Skin of body (tissue), 2 donors: Measurements from ENCODE around the gene DLX2. TPM values are rescaled to one million over a fixed set of nuclear protein-coding genes. Genes with fewer than 3 reads are reported as not detected.
A peak's percentile ranks its signal among the peaks of the same experiment; 100 is the strongest.
"Not testable (repeated sequence)": the region's sequence is repeated elsewhere in the genome, so short reads cannot be mapped to it uniquely, and the experiment has no call there.

Experiments
- DNase-seq: peaks from one replicate; lab custom pipeline; 2025; lab: John Stamatoyannopoulos, UW
- total RNA-seq: library from RNA; depleted of rRNA; stranded (reverse); fragments of >200 nt; gene quantifications from one replicate; pipeline ENCODE4 v1.2.3, GENCODE V29; 2014

The DLX2 gene
- 0.99 TPM for total RNA-seq

DNA sequence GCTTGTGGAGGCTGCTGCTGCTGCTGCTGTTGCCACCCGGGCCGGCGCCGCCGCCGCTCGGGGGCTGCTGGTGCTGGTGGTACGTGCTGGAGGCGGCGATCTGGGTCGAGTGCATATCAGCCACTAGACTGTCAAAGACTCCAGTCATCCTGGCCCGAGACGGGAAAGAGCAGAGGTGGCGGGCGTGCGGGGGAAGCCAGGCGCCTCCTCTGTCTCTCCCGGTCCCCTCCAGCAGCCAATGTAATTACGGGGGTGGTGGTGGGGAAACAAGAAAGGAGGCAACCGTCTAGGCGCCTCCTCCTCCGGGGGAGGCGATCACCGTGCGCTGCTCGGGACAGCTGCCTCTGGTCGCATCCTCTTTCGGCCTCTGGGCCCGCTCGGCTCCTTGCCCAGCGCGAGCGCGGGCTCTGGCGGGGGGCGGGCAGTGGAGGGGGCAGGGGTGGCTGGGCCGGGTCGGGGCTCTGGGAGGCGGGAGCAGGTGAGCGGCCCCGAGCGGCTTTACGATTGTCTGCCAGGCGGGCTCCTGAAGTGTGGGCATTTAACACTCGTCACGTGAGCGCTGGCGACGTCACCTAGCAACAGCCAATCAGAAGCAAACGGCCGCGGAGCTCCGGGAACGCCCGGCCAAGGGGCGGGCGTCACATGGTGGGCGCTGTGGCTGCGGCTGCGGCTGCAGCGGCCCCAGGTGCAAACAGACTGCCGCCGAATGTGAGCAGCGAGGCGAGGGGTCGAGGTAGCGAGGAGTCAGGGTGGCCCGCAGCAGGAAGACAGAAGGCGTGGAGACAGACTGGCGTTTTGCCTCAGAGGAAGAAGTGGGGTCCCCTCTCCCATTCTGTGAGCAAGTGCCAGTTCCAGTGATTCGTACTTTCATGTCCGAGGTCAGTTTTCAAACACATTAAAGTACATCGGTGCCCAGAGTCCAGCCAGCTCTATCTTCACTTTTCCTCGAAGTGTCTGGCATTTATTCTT, at the start of gene DLX2:
Gene DLX2, minus strand, starts transcription at position 510 of the 969 bp plus-strand sequence. Its CDS starts 362 bp downstream, at position 148.
- no peak for DNase-seq

DNA sequence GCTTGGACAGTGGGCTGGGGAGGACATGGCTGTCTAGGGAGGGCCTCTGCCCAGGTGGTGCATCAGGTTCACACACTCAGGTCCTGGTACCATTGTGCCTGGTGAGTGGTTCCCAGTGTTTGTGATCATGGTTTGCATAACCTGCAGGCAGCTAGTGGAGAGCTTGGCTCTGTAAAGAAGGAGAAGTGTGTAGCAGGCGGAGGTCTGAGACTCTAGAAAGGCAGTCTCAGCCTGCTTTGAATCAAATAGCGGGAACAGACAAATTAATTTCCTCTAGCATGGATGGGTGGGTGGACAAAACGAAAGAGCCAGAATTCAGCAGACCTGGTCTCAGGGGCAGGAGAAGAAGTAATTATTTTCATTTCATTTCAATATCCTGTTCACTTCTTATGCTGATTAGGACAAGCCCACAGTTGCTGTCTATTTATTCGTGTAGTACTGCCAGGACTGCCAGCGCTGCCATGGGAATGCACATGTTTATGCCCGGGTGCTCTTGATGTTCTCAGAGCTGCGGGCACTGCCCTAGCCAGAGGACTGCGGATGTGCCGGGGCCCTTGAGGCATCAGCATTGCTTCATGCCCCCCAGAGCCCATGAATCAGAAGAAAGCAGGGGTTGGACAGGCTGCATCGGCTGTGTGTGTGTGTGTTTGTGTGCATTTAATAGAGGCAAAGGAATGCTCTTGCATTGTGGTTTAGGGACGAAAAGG, 45.4 kb upstream of the DLX2 start:
- DNase-seq, result no peak

DNA sequence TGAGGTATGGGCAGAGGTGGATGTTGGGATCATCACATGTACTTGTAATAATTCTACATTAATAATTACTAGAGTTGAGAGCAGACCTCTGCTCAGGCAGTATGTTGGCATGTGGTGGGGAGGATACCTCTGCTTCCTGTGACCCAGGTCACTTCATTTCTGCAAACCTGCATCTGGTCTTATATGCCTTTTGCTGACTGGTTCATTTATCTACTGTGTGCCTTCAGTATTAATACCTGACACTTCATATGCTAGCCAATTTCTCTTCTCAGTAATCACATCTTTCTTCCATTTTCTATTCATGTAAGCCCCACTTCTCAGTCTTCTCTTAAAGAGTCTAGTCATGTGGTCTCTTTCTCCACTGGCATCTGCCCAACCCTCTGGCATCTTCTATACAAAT, 41.1 kb upstream of the DLX2 start:
- DNase-seq, result no peak

DNA sequence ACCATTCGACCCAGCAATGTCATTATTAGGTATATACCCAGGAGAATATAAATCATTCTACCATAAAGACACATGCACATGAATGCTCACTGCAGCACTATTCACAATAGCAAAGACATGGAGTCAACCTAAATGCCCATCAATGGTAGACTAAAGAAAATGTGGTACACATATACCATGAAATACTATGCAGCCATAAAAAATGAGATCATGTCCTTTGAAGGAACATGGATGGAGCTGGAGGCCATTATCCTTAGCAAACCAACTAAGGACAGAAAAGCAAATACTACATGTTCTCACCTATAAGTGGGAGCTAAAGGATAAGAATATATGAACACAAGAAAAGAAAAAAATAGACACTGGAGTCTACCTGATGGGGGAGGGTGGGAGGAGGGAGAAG, 36.0 kb upstream of the DLX2 start:
- not testable (repeated sequence) for DNase-seq

GRCh38 chr2:172137943-172138342, 35.2 kb upstream of the DLX2 start:
- DNase-seq, result no peak

GRCh38 chr2:172137109-172137508, 34.4 kb upstream of the DLX2 start:
- DNase-seq, result no peak

DNA sequence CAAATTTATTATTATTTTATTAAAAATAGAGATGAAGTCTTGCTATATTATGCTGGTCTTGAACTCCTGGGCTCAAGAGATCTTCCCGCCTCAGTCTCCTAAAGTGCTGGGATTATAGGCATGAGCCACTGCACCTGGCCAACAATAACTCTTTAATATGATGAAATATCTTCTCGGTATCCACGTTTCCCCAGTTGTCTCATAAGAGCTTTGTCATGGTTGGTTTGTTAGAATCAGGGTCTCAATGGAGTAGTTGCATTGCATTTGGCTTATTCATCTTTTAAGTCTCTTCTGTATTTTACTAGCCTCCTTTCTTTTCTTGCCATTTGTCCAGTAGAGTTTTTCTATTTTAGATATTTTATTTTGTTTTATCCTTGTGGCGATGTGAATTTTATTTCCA, 32.7 kb upstream of the DLX2 start:
- DNase-seq, result no peak

- no peak for DNase-seq
Observed at GRCh38 chr2:172134270-172134669, 31.6 kb upstream of the DLX2 start.

GRCh38 chr2:172131713-172132555, 29.2 kb upstream of the DLX2 start:
- no peak for DNase-seq

GRCh38 chr2:172129404-172129803, 26.7 kb upstream of the DLX2 start:
- DNase-seq, result no peak

GRCh38 chr2:172128484-172128883, 25.8 kb upstream of the DLX2 start:
- DNase-seq, result no peak

DNA sequence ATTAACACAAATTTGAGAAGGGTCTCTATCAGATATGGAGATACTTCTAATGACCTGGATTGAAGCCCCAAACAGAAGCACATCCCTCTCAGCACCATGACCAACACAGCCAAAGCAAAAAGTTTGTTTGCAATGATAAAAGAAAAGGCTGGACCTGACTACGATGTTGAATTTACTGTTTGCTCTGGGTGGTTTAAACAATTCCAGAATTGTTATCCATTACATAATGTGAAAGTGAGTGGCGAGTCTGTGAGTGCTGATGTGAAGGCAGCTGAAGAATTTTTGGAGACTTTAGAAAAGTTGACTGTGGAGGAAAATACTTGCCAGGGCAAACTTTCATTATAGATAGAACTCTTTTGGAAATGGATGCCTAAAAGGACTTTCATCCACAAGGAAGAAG, 17.4 kb upstream of the DLX2 start:
- no peak for DNase-seq

DNA sequence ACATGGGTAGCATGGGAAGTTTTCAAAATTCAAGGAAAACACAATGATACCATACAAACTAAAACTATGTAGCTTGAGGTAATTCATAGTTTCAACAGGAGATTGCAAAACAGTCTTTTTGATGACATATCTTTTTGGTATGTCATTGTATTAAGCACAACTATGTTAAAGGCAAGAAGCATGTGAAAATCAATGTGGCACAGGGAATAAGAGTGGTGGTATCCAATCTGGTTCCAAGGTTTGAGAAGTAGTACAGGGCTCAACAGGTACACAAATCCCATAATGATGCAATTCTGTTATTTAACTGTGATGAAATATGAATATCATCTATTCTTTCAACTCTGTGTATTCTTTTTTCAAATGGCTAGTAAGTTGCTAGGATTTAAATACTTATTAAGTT, 16.4 kb upstream of the DLX2 start:
- DNase-seq, result no peak

DNA sequence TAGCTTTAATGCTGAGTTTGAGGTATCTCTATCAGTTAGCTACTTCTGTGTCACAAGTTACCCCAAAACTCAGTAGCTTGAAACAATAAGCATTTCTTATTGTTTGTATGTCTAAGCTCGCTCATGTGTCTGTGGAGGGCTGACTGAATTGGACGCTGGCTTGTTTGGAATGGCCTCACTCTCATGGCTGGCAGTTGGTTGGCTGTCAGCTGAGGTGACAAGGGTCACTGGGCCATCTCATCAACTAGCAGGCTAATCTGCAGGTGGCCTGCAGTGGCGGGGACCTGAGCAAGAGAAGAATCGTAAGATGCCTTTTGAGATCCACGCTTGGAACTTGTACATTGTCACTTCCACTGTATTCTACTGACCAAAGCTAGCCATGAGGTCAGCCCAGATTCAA, 13.4 kb upstream of the DLX2 start:
- no peak for DNase-seq

DNA sequence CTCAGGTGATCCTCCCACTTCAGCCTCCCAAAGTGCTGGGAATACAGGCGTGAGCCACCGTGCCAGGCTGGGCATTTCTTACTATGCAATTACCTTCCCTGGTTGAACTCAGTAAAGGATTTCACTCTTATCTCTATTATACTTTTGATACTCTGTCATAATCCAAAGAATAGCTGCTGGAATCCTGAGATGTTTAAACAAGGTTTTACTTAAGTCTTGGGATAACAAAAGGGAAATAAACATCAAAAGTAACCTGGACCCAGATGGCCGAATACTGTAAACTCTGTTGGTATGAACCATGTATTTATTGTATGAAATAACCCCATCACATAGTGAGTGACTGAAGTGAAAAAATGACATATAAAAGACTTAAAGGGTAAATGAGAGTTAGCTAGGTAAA, 11.9 kb upstream of the DLX2 start:
- no peak for DNase-seq

DNA sequence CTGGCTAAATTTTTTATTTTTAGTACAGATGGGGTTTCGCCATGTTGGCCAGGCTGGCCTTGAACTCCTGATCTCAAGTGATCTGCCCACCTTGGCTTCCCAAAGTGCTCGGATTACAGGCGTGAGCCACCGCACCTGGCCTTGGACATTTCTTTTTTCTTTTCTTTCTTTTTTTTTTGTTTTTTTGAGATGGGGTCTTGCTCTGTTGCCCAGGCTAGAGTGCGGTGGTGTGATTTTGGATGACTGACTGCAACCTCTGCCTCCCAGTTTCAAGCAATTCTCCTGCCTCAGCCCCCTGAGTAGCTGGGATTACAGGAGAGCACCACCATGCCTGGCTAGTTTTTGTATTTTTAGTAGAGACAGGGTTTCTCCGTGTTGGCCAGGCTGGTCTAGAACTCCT, 11.5 kb upstream of the DLX2 start:
- DNase-seq, result not testable (repeated sequence)

DNA sequence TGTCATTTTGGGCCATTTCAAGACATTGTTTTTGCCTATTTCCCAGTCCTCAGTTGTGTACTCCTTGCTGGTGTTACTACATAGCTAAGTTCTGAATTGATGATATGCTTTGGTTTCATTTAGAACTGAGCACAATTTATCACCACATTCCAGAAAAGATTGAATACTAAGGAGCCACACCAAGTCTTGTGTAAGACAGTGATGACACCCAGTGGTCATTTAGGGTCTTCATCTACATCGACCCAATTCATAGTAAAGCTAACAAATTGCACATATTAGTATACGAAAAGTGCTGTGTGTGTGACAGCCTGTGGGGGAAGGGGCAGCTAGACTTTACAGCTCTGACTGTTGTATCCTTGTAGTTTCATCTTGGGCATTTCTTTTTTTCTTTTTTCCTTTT, 10.9 kb upstream of the DLX2 start:
- DNase-seq, result peak; percentile 30

DNA sequence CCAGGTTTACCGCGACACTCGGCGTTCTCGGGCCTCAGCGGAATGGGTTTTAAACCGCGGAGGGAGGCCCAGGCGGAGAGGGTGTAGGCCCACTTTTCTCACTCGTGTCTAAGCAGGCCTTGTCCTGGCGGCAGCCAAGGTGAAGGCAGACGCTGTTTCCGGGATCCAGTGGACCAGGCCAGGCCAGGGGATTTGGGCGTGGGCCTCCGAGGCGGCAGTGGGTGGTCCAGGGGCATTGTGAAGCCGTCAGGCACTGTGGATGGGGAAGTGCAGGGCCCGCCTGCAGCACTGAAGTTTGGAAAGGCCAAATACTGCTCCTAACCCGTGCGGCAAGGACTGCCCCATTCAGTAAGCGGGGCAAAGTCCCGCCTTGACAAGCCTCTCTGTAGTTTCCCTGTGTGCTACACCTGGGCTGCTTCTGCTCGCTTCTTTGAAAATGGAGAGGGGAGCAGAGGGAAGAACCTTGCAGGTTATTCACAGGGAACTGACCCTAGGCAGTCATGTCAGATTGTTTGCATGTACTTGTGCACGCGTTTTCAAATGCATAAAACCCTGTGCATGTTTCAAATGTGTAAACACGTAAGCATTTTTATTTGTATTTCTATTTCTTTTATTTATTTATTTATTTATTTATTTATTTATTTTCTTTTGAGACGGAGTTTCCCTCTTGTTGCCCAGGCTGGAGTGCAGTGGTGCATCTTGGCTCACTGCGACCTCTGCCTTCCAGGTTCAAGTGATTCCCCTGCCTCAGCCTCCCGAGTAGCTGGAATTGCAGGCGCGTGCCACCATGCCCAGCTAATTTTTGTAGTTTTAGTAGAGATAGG, 7.5 kb upstream of the DLX2 start:
- no peak for DNase-seq

- DNase-seq, result no peak
Observed at GRCh38 chr2:172109256-172109987, 6.7 kb upstream of the DLX2 start.

DNA sequence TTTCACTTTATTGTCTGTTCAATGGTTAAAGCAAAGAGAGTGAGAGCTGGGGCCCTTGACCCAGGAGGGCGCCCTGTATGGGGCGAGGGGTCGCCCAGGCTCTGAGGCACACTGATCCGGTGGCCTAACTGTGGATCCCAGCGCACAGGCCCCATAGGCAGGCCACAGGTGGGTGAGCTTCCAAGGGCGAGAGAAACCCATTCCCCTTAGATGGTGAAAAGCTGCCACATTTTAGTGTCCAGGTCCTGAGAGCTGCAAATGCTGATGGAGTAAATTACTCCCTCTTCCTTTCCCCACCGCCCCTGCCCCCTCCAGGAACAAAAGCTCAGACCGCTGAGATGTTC, 5.9 kb upstream of the DLX2 start:
- DNase-seq, result no peak
